ENCODE measurements around the gene TLE4. TPM values are rescaled to one million over a fixed set of nuclear protein-coding genes. Genes with fewer than 3 reads are reported as not detected.

Gene TLE4
- total and polyA plus RNA-seq, 2 of the 13 experiments (the other 11 are each of a cell fraction or from before 2014, with no cell fraction given) = 2.0 to 2.3 TPM

GRCh38 chr9:79708541-79708940, 136.8 kb downstream of the TLE4 start:
- H3K27ac ChIP-seq (ENCODE audit: extremely low read length, insufficient read depth, low read length) = no peak overlapping the region
- H3K4me1 ChIP-seq (ENCODE audit: insufficient read depth, low read length) = no peaks in the 10 kb centered on the region
- TF ChIP-seq ZFYVE20 (CRISPR knock-in tag; IDR thresholded peaks at IDR 0.05; ENCODE audit: borderline replicate concordance, low read depth) (no peak), ZNF326 (CRISPR knock-in tag; IDR thresholded peaks at IDR 0.05; ENCODE audit: borderline replicate concordance) (no peak), SRSF9 (IDR thresholded peaks at IDR 0.05; ENCODE audit: borderline replicate concordance, insufficient read depth, low read depth, low read length, poor library complexity, severe bottlenecking) (no peak), ATF7-NPFF (CRISPR knock-in tag; IDR thresholded peaks at IDR 0.05; ENCODE audit: low read depth) (no peak), HDAC2 (CRISPR knock-in tag; IDR thresholded peaks at IDR 0.05) (no peak), NRL (CRISPR knock-in tag; IDR thresholded peaks at IDR 0.05; ENCODE audit: borderline replicate concordance) (no peak), MAFG (CRISPR knock-in tag; IDR thresholded peaks at IDR 0.05) (no peak), ZBTB42 (CRISPR knock-in tag; IDR thresholded peaks at IDR 0.05) (no peak), ZNF569 (CRISPR knock-in tag; IDR thresholded peaks at IDR 0.05; ENCODE audit: borderline replicate concordance) (no peak), GMEB1 (CRISPR knock-in tag; IDR thresholded peaks at IDR 0.05; ENCODE audit: borderline replicate concordance) (no peak), SOX13 (IDR thresholded peaks at IDR 0.05) (no peak), SOX13 (CRISPR knock-in tag; conservative IDR thresholded peaks at IDR 0.05 in 1 of 2, IDR thresholded peaks at IDR 0.05 in 1 of 2) (no peak), ZNF18 (CRISPR knock-in tag; IDR thresholded peaks at IDR 0.05; ENCODE audit: insufficient replicate concordance) (no peak)
- 85% methylated on average over 10 of the region's 13 CpGs for WGBS (ENCODE audit: low lambda C conversion rate)
- ChIA-PET CTCF (ENCODE audit: low intra/inter-chr PET ratio, low total read pairs) (no interaction called here), POLR2A (no interaction called here)
- no peak for FAIRE-seq
- no peaks in the 10 kb centered on the region for H3K79me2 ChIP-seq (ENCODE audit: insufficient read depth, low read length)
- H3K9me3 ChIP-seq (ENCODE audit: low read length) = peaks cover 80% of the 10 kb centered on the region
- no peak overlapping the region for H3K9ac ChIP-seq (ENCODE audit: insufficient read depth, low read depth, low read length)
- no peaks in the 10 kb centered on the region for H3K36me3 ChIP-seq (replicated peaks in 1 of 2; ENCODE audit: control insufficient read depth in 1 of 2, insufficient read depth in 2 of 2, low read length in 2 of 2)
- H3K27me3 ChIP-seq (ENCODE audit: control insufficient read depth in 1 of 2, insufficient read depth in 2 of 2, low read length in 2 of 2) = no peaks in the 10 kb centered on the region
- no TSS peak for BruUV-seq (replicated peaks)
- ATAC-seq = no peak
- in situ Hi-C loops (cut with HindIII; ENCODE audit: extremely low pct_ligation_motif_present, low pct_unique_long_range_greater_than_20kb) = no loop called here
- no peak overlapping the region for H3K4me2 ChIP-seq (ENCODE audit: low read depth, low read length)
- no peaks in the 10 kb centered on the region for H4K20me1 ChIP-seq (ENCODE audit: insufficient read depth, low read length)
- intact Hi-C loops (cut with micrococcal nuclease; ENCODE audit: unreplicated experiment) = no loop called here
- no peak overlapping the region for H3K4me3 ChIP-seq (replicated peaks in 1 of 3; ENCODE audit: insufficient read depth in 1 of 3, low read depth in 2 of 3, low read length in 3 of 3)
- no peak overlapping the region for H2AFZ ChIP-seq (ENCODE audit: low read length)
- no peak for DNase-seq (ENCODE audit: low spot score)

All from HepG2 (cell line).